NCI-H2107 treated with DMSO at 0.1 percent for 48 hours (cell line): ENCODE data around the gene GFOD2.

ENCODE experiments used
- DNase-seq: peaks from one replicate; lab custom pipeline; 2025; ENCODE audit not compliant: unreplicated experiment; lab: John Stamatoyannopoulos, UW

Gene GFOD2

GRCh38 chr16:67733734-67734470 lies 14.8 kb upstream of the GFOD2 start:
- DNase-seq, result no peak

GRCh38 chr16:67731753-67732095 lies 12.6 kb upstream of the GFOD2 start:
- no peak for DNase-seq

- DNase-seq, result peak; percentile 17
Observed at GRCh38 chr16:67731071-67731752, 12.1 kb upstream of the GFOD2 start.

GRCh38 chr16:67730326-67730725 lies 11.2 kb upstream of the GFOD2 start:
- no peak for DNase-seq

GRCh38 chr16:67729636-67730248 lies 10.6 kb upstream of the GFOD2 start:
- DNase-seq, result no peak

GRCh38 chr16:67727521-67728485 lies 8.7 kb upstream of the GFOD2 start:
- DNase-seq, result no peak

- no peak for DNase-seq
Observed at GRCh38 chr16:67726106-67727034, 7.3 kb upstream of the GFOD2 start.

- DNase-seq, result no peak
Observed at GRCh38 chr16:67723911-67724305, 4.8 kb upstream of the GFOD2 start.

- no peak for DNase-seq
Observed at GRCh38 chr16:67723151-67723910, 4.2 kb upstream of the GFOD2 start.

- no peak for DNase-seq
Observed at GRCh38 chr16:67720236-67720635, 1.1 kb upstream of the GFOD2 start.

- DNase-seq, result peak; percentile 34
Observed at GRCh38 chr16:67719778-67720144, 645 bp upstream of the GFOD2 start.

GRCh38 chr16:67718668-67719047 lies 458 bp downstream of the GFOD2 start:
- DNase-seq, result no peak

GRCh38 chr16:67716097-67716496 lies 3.0 kb downstream of the GFOD2 start:
- DNase-seq, result no peak

- no peak for DNase-seq
Observed at GRCh38 chr16:67714522-67714921, 4.6 kb downstream of the GFOD2 start.

GRCh38 chr16:67713647-67714273 lies 5.4 kb downstream of the GFOD2 start:
- DNase-seq, result no peak

GRCh38 chr16:67710607-67711006 lies 8.5 kb downstream of the GFOD2 start:
- DNase-seq, result no peak

- no peak for DNase-seq
Observed at GRCh38 chr16:67709050-67709449, 10.1 kb downstream of the GFOD2 start.

GRCh38 chr16:67708368-67708771 lies 10.7 kb downstream of the GFOD2 start:
- DNase-seq, result no peak

- DNase-seq, result no peak
Observed at GRCh38 chr16:67707790-67708189, 11.3 kb downstream of the GFOD2 start.
